Midbrain (tissue), 1 donor: ENCODE results near the gene PTPN22.
"Not testable (repeated sequence)": the region's sequence is repeated elsewhere in the genome, so short reads cannot be mapped to it uniquely, and the experiment has no call there.

Source experiments
- DNase-seq: peaks from one replicate; lab custom pipeline; 2025; lab: John Stamatoyannopoulos, UW

Gene PTPN22

DNA sequence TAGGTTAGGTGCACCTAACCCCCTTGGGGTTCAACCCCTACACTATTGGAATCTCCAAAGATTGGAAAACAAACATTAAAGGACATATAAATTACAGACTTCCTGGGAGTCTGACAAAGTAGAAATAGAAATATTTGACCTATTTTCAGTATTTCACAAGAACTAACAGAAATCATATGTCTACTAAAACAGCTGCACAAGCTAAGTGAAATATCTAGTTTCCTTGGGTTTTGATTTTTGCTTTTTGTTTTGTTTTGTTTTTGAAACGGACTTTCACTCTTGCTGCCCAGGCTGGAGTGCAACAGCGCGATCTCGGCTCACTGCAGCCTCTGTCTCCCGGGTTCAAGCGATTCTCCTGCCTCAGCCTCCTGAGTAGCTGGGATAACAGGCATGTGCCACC lies 18.8 kb downstream of the PTPN22 start:
- DNase-seq, result not testable (repeated sequence)

GRCh38 chr1:113850127-113850796 lies 21.2 kb downstream of the PTPN22 start:
- no peak for DNase-seq

- DNase-seq, result no peak
Measured at GRCh38 chr1:113849072-113849471, 22.4 kb downstream of the PTPN22 start.

DNA sequence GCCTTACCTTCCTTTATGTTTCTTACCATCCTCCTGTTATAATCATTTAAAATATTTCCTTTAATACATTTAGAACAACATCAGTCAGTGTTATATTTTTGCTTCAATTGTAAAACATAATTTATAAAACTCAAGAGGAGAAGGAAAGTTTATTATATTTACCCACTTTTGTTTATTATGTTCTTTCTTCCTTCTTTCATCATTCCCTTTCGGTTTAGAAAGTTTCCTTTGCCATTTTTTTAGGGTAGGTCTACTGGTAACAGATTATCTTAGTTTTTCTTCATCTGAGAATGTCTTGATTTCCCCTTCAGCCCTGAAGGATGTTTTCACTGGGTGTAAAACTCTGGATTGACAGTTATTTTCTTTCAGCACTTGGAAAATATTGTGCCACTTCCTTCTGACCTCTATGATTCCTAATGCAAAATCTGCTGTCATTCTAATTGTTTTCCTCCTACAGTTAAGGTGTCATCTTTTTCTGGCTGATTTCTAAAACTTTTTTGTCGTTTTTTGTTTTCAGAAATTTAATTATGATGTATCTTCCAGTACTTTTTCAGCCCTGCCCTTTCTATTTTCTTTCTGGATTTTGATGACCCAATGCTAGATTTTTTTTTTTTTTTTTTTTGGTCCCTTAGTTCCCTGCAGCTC lies 25.0 kb downstream of the PTPN22 start:
- DNase-seq, result no peak

DNA sequence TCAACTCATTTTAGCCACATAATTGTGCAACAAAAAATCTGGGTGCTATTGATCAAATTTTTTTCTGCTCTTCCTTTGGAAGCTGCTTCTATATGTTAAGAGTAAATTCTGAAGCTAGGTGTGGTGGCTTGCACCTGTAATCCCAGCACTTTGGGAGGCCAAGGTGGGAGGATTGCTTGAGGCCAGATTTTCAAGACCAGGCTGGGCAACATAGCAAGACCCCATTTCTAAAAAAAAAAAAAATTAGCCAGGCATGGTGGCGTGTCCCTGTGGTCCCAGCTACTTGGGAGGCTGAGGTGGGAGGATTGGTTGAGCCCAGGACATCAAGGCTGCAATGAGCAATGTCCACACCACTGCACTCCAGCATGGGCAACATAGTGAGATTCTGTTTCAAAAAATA lies 35.0 kb downstream of the PTPN22 start:
- no peak for DNase-seq

GRCh38 chr1:113835686-113836290 lies 35.7 kb downstream of the PTPN22 start:
- DNase-seq, result peak; percentile 54

DNA sequence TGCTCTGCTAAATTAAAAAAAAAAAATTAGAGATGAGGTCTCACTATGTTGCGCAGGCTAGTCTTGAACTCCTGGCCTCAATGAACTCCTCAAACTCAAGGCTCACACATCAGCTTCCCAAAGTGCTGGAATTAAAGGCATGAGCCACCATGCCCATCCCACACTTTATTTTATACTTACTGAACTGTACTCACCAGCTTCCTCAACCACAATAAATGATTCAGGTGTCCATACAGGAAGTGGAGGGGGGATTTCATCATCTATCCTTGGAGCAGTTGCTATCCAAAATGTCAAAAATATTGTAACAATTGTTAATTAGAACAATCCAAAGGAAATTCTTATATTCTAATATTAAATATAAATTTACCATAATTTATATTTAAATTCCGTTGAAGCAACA lies 36.8 kb downstream of the PTPN22 start:
- DNase-seq, result no peak

- DNase-seq, result no peak
Measured at GRCh38 chr1:113830039-113830438, 41.5 kb downstream of the PTPN22 start.

GRCh38 chr1:113821916-113822315 lies 49.6 kb downstream of the PTPN22 start:
- DNase-seq, result no peak

DNA sequence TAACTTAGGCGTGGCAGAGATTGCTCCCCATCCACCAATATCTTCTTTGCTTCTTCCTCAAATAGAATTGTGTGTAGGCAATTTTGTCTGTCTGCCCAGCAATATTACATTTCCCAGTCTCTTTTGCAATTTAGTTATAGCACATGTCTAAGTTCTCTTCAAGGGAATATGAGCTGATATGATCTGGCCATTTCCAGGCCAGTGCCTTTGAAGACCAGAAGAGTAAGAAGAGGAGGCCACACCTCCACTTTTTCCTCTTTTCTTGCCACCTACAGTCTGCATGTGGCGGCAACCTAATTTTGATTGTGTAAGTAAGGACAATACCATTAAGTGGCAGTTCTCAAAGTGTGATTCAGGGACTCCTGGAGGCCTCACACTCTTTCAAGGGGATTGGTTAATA lies 52.9 kb downstream of the PTPN22 start:
- no peak for DNase-seq

GRCh38 chr1:113813218-113813617 lies 58.3 kb downstream of the PTPN22 start:
- no peak for DNase-seq

DNA sequence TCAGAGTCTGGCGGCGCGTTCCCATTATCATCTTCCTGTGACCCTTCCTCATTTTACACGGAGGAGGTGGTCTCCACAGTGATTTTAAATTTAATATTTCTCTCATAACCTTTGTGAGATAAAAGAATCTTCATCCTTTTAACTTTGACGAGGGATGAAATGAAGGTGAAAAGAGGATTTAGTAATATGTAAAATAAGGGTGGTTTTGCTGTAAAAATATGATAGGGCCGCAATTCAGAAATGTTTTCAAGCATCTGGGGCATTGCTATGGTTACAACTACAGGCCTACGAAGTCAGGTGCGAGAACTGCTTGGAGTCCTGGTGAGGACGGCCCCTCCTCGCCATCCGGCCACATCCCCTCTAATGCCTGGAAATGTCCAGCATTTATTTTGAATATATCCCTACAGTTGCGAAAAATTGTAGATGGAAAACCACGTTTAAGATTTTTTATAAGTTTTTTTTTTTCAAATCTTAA lies 58.8 kb downstream of the PTPN22 start:
- peak; percentile 63 for DNase-seq

DNA sequence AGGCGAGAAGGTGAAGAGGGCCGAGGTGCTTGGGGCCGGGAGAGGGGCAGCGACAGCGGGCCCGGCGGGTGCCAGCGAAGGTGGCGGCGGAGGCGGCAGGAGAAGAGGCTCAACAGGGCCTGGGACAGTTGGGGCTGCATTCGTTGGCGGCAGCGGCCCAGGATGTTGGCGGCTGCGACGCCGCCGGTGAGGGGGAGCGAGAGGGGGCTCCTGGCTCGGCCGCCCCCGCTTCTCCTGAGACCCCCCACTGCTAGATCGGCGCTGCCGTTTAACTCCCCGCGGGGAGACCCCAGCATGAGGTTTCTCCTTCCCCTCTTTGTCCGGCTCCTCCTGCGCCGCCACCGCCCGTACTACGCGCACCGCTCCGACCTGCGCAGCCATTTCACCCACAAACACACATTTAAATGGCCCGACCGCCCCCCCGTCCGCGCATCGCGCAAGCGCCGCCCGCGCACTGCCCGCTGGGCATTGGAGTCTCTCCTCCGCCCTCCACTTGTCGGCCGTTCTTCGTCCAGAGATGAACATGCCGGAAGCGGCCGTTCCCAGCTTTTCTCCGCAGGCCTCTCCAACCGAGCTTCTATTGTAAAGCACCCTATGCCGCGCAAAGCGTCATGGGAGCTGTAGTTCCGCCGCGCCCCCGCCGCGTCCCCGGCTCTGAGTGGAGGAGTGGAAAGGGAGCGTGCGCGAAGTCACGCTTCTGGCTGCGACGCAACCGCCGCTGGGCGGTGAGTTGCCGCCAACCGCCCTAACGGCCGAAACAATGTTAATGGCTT lies 59.4 kb downstream of the PTPN22 start, which contains the start of gene RSBN1:
RSBN1 (minus strand) TSS at position 589 of the 773 bp plus-strand sequence; CDS start at position 525, 64 bp downstream.
- DNase-seq, result peak; percentile 100

DNA sequence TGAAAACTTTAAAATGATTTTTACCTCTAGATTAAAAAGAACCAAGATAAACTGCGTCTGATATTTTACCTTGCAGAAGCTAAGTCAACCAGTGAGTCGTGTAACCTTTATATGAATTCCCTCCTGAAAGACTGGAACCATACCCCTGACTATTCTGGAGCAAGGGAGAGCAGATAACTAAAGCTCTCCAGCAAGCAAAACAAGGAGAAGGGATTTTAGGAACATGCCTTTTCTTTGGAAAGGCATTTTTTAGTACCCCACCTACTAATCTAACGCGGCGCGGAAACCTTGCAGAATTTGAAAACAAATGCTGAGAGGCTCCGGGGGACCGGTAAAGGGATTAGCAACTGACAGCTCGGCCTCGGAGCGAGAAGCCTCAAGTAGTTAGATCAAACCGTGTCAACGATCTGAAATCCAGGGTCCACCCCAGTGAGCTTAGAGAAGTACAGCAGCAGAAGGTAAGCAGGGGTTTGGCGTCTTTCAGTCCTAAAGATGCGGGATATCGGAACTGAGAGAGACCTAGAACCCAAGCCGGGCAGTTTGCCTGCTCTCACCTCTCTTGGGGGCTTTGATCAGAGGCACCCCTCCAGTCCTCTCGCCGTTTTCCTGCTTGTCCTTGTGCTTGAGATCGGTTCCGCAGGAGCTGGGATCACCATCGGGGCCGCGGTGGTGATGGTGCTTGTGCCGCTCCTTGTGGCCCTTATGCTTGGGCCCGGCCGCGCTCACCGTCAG lies 60.2 kb downstream of the PTPN22 start:
- DNase-seq, result peak; percentile 72

DNA sequence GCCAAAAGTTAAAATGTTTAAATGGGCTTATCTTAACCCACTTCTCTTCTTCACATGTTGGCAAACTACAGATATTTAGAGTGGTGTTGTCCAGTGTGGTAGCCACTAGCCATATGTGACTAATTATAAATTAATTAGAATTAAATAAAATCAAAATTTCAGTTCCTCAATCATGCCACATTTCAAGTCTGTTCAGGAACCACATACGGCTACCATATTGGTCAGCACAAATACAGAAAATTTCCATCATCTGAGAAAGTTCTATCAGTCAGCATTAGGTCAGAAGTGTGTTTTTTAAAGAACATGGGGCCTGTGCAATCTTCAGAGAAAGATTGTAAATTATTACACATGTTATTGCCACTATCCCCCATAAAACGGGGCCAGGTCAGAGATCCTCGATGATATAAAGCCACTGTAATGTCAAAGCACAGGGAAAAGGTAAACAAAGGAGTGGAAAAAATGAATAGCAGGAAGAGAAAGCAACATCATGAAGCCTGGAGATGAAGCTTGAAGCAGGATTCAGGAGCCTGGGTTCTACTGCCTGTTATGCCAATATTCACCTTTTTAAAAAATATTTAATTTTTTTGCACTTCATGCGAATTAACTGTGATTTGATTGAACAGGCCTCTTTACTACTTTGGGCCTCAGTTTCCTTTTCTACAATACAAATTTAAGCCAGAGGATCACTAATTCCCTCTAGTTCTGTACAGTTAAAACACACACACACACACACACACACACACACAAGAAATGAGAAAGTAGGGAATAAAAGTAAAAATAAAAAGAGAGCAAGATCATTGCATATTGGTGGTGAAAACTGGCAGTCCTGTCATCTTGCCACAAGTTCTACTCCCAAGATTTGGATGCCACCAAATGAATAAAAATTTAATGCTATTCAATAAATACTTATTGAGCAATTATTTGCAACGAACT lies 61.6 kb downstream of the PTPN22 start:
- no peak for DNase-seq

- no peak for DNase-seq
Measured at GRCh38 chr1:113808450-113809195, 62.9 kb downstream of the PTPN22 start.

GRCh38 chr1:113805639-113806038 lies 65.9 kb downstream of the PTPN22 start:
- DNase-seq, result no peak

- DNase-seq, result no peak
Measured at GRCh38 chr1:113805256-113805531, 66.3 kb downstream of the PTPN22 start.

DNA sequence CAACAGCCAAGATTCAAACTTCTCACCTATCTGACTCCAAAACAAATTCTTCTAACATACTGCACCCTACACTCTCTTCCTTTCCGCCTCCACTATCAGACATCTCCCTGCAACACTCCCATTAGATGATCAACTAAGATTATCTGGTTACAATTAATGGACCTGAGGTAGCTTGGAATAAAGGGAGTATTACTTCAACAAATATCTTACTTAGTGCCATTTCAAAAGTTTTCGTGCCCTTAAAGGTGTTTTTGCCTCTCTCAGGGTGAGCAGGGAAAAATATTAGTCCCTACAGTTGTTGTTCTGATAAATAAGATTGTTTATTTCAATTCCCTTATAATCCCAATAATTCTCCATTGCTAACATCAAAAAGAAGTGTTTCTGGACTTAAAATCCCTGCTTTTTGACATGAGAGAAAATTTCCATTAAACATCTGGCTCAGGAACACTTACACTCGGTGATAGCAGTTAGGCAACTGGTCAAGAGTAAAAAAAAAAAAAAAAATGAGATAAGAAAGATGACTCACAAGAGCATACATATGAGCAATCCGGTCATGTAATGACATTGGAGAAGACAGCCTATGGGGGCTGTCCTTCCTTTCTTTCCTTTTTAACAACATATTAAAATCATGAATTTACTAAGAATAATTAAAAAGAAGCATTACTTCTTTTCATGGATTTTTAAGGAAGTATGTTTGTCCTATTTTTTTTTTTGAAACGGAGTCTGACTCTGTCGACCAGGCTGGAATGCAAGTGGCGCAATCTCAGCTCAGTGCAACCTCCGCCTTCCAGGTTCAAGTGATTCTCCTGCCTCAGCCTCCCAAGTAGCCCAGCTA lies 66.9 kb downstream of the PTPN22 start:
- DNase-seq, result no peak
